ENCODE data around the gene PATE2.

- no peak for TF ChIP-seq GATA3 (IDR thresholded peaks at IDR 0.05; ENCODE audit: low read depth, low read length)
- TF ChIP-seq GATA2 (IDR thresholded peaks at IDR 0.05; ENCODE audit: low read depth, low read length), result no peak
These were observed 10.1 kb downstream of the PATE2 start for GRCh38 chr11:125768336-125769046.
